WTC11 (cell line): ENCODE data around the gene TNNT1.

Source experiments
- ATF3 ChIP-seq: sonication (generic); formaldehyde crosslinking; conservative IDR thresholded peaks from 2 replicates; pipeline ENCODE4 v1.8.1; 2022; ENCODE audit warnings: mild to moderate bottlenecking, missing genetic modification reagents
- CREM ChIP-seq: sonication (generic); formaldehyde crosslinking; IDR thresholded peaks from 2 replicates; pipeline ENCODE4 v1.8.1; 2022; ENCODE audit warnings: mild to moderate bottlenecking, missing genetic modification reagents, moderate library complexity
- CTCF ChIP-seq: fragments of 200-600 bp; IDR thresholded peaks from 2 replicates; pipeline ENCODE4 v1.8.0; 2022; ENCODE audit warnings: antibody characterized with exemption
- HMGA2 ChIP-seq: fragments of 250-450 bp; sonication (Bioruptor Pico); IDR thresholded peaks from 2 replicates; pipeline ENCODE4 v1.4.0; 2021; ENCODE audit warnings: mild to moderate bottlenecking, moderate library complexity
- IRF2 ChIP-seq: sonication (generic); formaldehyde crosslinking; IDR thresholded peaks from 2 replicates; pipeline ENCODE4 v1.8.0; 2022; ENCODE audit warnings: low read depth, missing genetic modification reagents, borderline replicate concordance
- JUN ChIP-seq: sonication (generic); formaldehyde crosslinking; IDR thresholded peaks from 2 replicates; pipeline ENCODE4 v1.8.0; 2023; ENCODE audit warnings: mild to moderate bottlenecking, missing genetic modification reagents
- MAX ChIP-seq: sonication (generic); formaldehyde crosslinking; IDR thresholded peaks from 2 replicates; pipeline ENCODE4 v1.8.0; 2022; ENCODE audit warnings: mild to moderate bottlenecking, missing genetic modification reagents
- MLX ChIP-seq: sonication (generic); formaldehyde crosslinking; IDR thresholded peaks from 2 replicates; pipeline ENCODE4 v1.8.1; 2023; ENCODE audit warnings: mild to moderate bottlenecking, missing genetic modification reagents, moderate library complexity
- NR2C2 ChIP-seq: sonication (generic); formaldehyde crosslinking; IDR thresholded peaks from 2 replicates; pipeline ENCODE4 v1.8.0; 2022; ENCODE audit warnings: mild to moderate bottlenecking, missing genetic modification reagents
- ZNF232 ChIP-seq: sonication (generic); formaldehyde crosslinking; IDR thresholded peaks from 2 replicates; pipeline ENCODE4 v1.8.0; 2022; ENCODE audit warnings: mild to moderate bottlenecking, missing genetic modification reagents
- TF ChIP-seq, protein P1 (sequence below): sonication (generic); formaldehyde crosslinking; IDR thresholded peaks from 2 replicates; pipeline ENCODE4 v1.8.0; 2022; ENCODE audit warnings: mild to moderate bottlenecking, missing genetic modification reagents

DNA sequence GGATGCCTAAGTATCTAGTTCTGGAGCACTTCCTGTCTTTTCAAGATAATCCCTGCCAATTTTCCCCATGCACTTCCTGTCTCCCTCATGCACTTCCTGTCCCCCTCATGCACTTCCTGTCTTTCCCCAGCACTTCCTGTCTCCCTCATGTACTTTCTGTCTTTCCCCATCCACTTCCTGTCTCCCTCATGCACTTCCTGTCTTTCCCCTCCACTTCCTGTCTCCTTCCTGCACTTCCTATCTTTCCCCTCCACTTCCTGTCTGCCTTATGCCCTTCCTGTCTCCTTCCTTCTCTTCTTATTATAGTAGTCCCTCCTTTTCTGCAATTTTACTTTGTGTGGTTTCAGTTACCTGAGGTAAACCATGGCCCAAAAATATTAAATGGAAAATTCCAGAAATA is 3.0 kb upstream of the TNNT1 start:
- TF ChIP-seq ZNF232 (no peak), MLX (CRISPR knock-in tag) (no peak), CTCF (no peak), NR2C2 (CRISPR knock-in tag) (no peak), MAX (CRISPR knock-in tag) (no peak), IRF2 (no peak), HMGA2 (CRISPR knock-in tag) (no peak), ATF3 (CRISPR knock-in tag) (no peak), JUN (CRISPR knock-in tag) (no peak), CREM (no peak)
- TF ChIP-seq, protein P1, sequence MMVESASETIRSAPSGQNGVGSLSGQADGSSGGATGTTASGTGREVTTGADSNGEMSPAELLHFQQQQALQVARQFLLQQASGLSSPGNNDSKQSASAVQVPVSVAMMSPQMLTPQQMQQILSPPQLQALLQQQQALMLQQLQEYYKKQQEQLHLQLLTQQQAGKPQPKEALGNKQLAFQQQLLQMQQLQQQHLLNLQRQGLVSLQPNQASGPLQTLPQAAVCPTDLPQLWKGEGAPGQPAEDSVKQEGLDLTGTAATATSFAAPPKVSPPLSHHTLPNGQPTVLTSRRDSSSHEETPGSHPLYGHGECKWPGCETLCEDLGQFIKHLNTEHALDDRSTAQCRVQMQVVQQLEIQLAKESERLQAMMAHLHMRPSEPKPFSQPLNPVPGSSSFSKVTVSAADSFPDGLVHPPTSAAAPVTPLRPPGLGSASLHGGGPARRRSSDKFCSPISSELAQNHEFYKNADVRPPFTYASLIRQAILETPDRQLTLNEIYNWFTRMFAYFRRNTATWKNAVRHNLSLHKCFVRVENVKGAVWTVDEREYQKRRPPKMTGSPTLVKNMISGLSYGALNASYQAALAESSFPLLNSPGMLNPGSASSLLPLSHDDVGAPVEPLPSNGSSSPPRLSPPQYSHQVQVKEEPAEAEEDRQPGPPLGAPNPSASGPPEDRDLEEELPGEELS: no peak
